ENCODE measurements around the gene HERC5.
"Not testable (repeated sequence)": the region's sequence is repeated elsewhere in the genome, so short reads cannot be mapped to it uniquely, and the experiment has no call there.

HERC5 gene

DNA sequence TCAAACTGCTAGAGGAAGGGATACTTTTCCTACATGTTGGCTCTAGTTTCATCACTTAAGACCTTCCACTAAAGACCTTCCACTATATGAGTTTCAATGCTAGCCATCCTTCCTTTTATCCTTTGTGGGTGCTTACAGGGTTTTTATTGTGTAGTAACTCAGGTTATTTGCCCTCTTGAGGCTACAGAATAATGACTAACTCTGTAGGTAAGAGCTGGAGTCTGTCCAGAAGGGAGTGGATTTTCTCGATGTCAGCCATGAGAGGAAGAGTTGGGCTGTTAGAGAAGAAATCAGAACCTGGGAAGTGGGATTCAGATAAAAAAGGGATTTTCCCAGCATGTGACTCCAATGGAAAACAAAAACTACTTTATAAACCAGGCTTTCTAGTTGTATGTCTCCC is 27.5 kb upstream of the HERC5 start:
- no CpG with 5 or more reads among the region's 1 CpG for WGBS (ENCODE audit: extremely low coverage, insufficient coverage, low lambda C conversion rate)

GRCh38 chr4:88435987-88436693 is 20.8 kb upstream of the HERC5 start:
- Histone ChIP-seq H3K4me1 (ENCODE audit: control insufficient read depth, low read depth, low read length) (no peaks in the 10 kb centered on the region), H3K56ac (ENCODE audit: low read length) (no peak overlapping the region), H3K23ac (ENCODE audit: low read length) (no peak overlapping the region), H3K18ac (ENCODE audit: low read length) (no peak overlapping the region), H2BK15ac (replicated peaks; ENCODE audit: low read depth) (no peak overlapping the region), H2BK120ac (ENCODE audit: low read depth, low read length) (no peak overlapping the region), H4K5ac (ENCODE audit: low read length) (no peak overlapping the region), H4K8ac (ENCODE audit: low read depth, low read length) (no peak overlapping the region), H3K4me2 (ENCODE audit: low read length) (no peak overlapping the region), H2AK5ac (ENCODE audit: low read length) (no peak overlapping the region), H3K79me1 (ENCODE audit: low read length) (no peaks in the 10 kb centered on the region), H3K27me3 (ENCODE audit: insufficient read depth, low read length, poor library complexity) (no peaks in the 10 kb centered on the region), H3K36me3 (ENCODE audit: control insufficient read depth, insufficient read depth, low read length) (no peaks in the 10 kb centered on the region), H3K4me3 (ENCODE audit: low read length) (no peak overlapping the region), H3K79me2 (ENCODE audit: control insufficient read depth, insufficient read depth, low read length) (no peaks in the 10 kb centered on the region), H3K9ac (ENCODE audit: low read length) (no peak overlapping the region), H3K4ac (ENCODE audit: low read depth, low read length) (no peak overlapping the region), H2BK5ac (ENCODE audit: low read length) (no peak overlapping the region), H3K27ac (ENCODE audit: low read depth, low read length) (no peak overlapping the region)
- no peak for DNase-seq
- no CpG with 5 or more reads among the region's 1 CpG for WGBS (ENCODE audit: extremely low coverage, insufficient coverage, low lambda C conversion rate)

More for the DNA sequence above, 27.5 kb upstream of the HERC5 start:
- Histone ChIP-seq H3K79me2 (ENCODE audit: control insufficient read depth, insufficient read depth, low read length) (no peaks in the 10 kb centered on the region), H2BK120ac (ENCODE audit: low read depth, low read length) (no peak overlapping the region), H3K4me2 (ENCODE audit: low read length) (no peak overlapping the region), H3K23ac (ENCODE audit: low read length) (no peak overlapping the region), H3K4ac (ENCODE audit: low read depth, low read length) (no peak overlapping the region), H2AK5ac (ENCODE audit: low read length) (no peak overlapping the region), H3K56ac (ENCODE audit: low read length) (no peak overlapping the region), H3K9ac (ENCODE audit: low read length) (no peak overlapping the region), H3K79me1 (ENCODE audit: low read length) (no peaks in the 10 kb centered on the region), H3K18ac (ENCODE audit: low read length) (no peak overlapping the region), H2BK15ac (replicated peaks; ENCODE audit: low read depth) (no peak overlapping the region), H3K27me3 (ENCODE audit: insufficient read depth, low read length, poor library complexity) (no peaks in the 10 kb centered on the region), H4K5ac (ENCODE audit: low read length) (no peak overlapping the region), H2BK5ac (ENCODE audit: low read length) (no peak overlapping the region), H3K4me1 (ENCODE audit: control insufficient read depth, low read depth, low read length) (no peaks in the 10 kb centered on the region), H3K27ac (ENCODE audit: low read depth, low read length) (no peak overlapping the region), H3K4me3 (ENCODE audit: low read length) (no peak overlapping the region), H4K8ac (ENCODE audit: low read depth, low read length) (no peak overlapping the region), H3K36me3 (ENCODE audit: control insufficient read depth, insufficient read depth, low read length) (no peaks in the 10 kb centered on the region)
- DNase-seq = no peak

- H4K8ac ChIP-seq (ENCODE audit: low read depth, low read length); H3K23ac ChIP-seq (ENCODE audit: low read length); H2BK5ac ChIP-seq (ENCODE audit: low read length); H3K4ac ChIP-seq (ENCODE audit: low read depth, low read length); DNase-seq; H3K79me2 ChIP-seq (ENCODE audit: control insufficient read depth, insufficient read depth, low read length); H3K18ac ChIP-seq (ENCODE audit: low read length); H4K5ac ChIP-seq (ENCODE audit: low read length); H3K4me3 ChIP-seq (ENCODE audit: low read length); H2AK5ac ChIP-seq (ENCODE audit: low read length); H3K27ac ChIP-seq (ENCODE audit: low read depth, low read length); H3K9ac ChIP-seq (ENCODE audit: low read length); H3K4me1 ChIP-seq (ENCODE audit: control insufficient read depth, low read depth, low read length); H3K56ac ChIP-seq (ENCODE audit: low read length); H3K4me2 ChIP-seq (ENCODE audit: low read length); H3K27me3 ChIP-seq (ENCODE audit: insufficient read depth, low read length, poor library complexity); H2BK15ac ChIP-seq (replicated peaks; ENCODE audit: low read depth); H3K36me3 ChIP-seq (ENCODE audit: control insufficient read depth, insufficient read depth, low read length); H2BK120ac ChIP-seq (ENCODE audit: low read depth, low read length); H3K79me1 ChIP-seq (ENCODE audit: low read length): not testable (repeated sequence)
- no CpG with 5 or more reads among the region's 4 CpGs for WGBS (ENCODE audit: extremely low coverage, insufficient coverage, low lambda C conversion rate)
These were observed 19.0 kb upstream of the HERC5 start for GRCh38 chr4:88437873-88438272.

DNA sequence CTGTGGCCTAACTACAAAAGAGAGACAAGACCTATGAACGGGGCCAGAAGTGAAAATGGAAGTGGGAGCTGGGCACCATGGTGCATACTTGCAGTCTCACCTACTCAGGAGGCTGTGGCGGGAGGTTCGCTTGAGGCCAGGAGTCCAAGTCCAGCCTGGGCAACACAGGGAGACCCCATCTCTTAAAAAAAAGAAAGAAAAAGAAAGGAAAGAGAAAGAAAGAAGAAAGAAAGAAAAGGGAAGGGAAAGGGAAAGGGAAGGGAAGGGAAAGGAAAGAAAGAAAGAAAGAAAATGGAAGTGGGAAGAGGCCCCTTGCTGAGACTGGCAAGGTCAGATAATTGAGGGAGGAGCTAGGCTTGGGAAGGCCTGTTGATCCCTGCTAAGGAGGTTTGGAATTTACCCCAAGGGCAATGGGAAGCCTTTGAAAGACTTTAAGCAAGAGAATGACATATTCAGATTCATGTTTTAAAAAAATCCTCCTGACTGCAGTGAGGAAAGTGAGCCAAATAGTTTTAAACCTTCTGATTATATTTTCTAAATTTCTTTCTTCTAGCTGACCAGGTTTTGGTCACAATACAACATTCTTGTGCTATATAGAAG is 17.7 kb upstream of the HERC5 start:
- H4K8ac ChIP-seq (ENCODE audit: low read depth, low read length) = no peak overlapping the region
- H3K9ac ChIP-seq (ENCODE audit: low read length) = no peak overlapping the region
- no peak overlapping the region for H3K4ac ChIP-seq (ENCODE audit: low read depth, low read length)
- no peaks in the 10 kb centered on the region for H3K27me3 ChIP-seq (ENCODE audit: insufficient read depth, low read length, poor library complexity)
- H3K4me1 ChIP-seq (ENCODE audit: control insufficient read depth, low read depth, low read length) = no peaks in the 10 kb centered on the region
- H3K27ac ChIP-seq (ENCODE audit: low read depth, low read length) = no peak overlapping the region
- no peak overlapping the region for H3K18ac ChIP-seq (ENCODE audit: low read length)
- DNase-seq = peak; percentile 95
- no peak overlapping the region for H3K23ac ChIP-seq (ENCODE audit: low read length)
- no peak overlapping the region for H3K56ac ChIP-seq (ENCODE audit: low read length)
- H3K79me2 ChIP-seq (ENCODE audit: control insufficient read depth, insufficient read depth, low read length) = no peaks in the 10 kb centered on the region
- H3K4me3 ChIP-seq (ENCODE audit: low read length) = no peak overlapping the region
- H4K5ac ChIP-seq (ENCODE audit: low read length) = no peak overlapping the region
- no peaks in the 10 kb centered on the region for H3K36me3 ChIP-seq (ENCODE audit: control insufficient read depth, insufficient read depth, low read length)
- H3K79me1 ChIP-seq (ENCODE audit: low read length) = no peaks in the 10 kb centered on the region
- H3K4me2 ChIP-seq (ENCODE audit: low read length) = no peak overlapping the region
- H2BK5ac ChIP-seq (ENCODE audit: low read length) = no peak overlapping the region
- H2BK15ac ChIP-seq (replicated peaks; ENCODE audit: low read depth) = no peak overlapping the region
- no peak overlapping the region for H2BK120ac ChIP-seq (ENCODE audit: low read depth, low read length)
- WGBS (ENCODE audit: extremely low coverage, insufficient coverage, low lambda C conversion rate) = no CpG with 5 or more reads among the region's 3 CpGs
- no peak overlapping the region for H2AK5ac ChIP-seq (ENCODE audit: low read length)

GRCh38 chr4:88440146-88440545 is 16.8 kb upstream of the HERC5 start:
- DNase-seq = no peak
- H2BK5ac ChIP-seq (ENCODE audit: low read length) = no peak overlapping the region
- no peaks in the 10 kb centered on the region for H3K27me3 ChIP-seq (ENCODE audit: insufficient read depth, low read length, poor library complexity)
- no peaks in the 10 kb centered on the region for H3K79me2 ChIP-seq (ENCODE audit: control insufficient read depth, insufficient read depth, low read length)
- no peak overlapping the region for H3K18ac ChIP-seq (ENCODE audit: low read length)
- H3K4me3 ChIP-seq (ENCODE audit: low read length) = no peak overlapping the region
- H2AK5ac ChIP-seq (ENCODE audit: low read length) = no peak overlapping the region
- H2BK120ac ChIP-seq (ENCODE audit: low read depth, low read length) = no peak overlapping the region
- no peak overlapping the region for H3K56ac ChIP-seq (ENCODE audit: low read length)
- H3K23ac ChIP-seq (ENCODE audit: low read length) = peak overlapping the region; percentile 24
- H3K79me1 ChIP-seq (ENCODE audit: low read length) = no peaks in the 10 kb centered on the region
- no peak overlapping the region for H3K27ac ChIP-seq (ENCODE audit: low read depth, low read length)
- H3K4ac ChIP-seq (ENCODE audit: low read depth, low read length) = no peak overlapping the region
- H3K4me2 ChIP-seq (ENCODE audit: low read length) = no peak overlapping the region
- WGBS (ENCODE audit: extremely low coverage, insufficient coverage, low lambda C conversion rate) = no CpG with 5 or more reads among the region's 1 CpG
- H4K5ac ChIP-seq (ENCODE audit: low read length) = no peak overlapping the region
- H3K36me3 ChIP-seq (ENCODE audit: control insufficient read depth, insufficient read depth, low read length) = no peaks in the 10 kb centered on the region
- H3K9ac ChIP-seq (ENCODE audit: low read length) = no peak overlapping the region
- H2BK15ac ChIP-seq (replicated peaks; ENCODE audit: low read depth) = no peak overlapping the region
- no peak overlapping the region for H4K8ac ChIP-seq (ENCODE audit: low read depth, low read length)
- no peaks in the 10 kb centered on the region for H3K4me1 ChIP-seq (ENCODE audit: control insufficient read depth, low read depth, low read length)

GRCh38 chr4:88441696-88442095 is 15.2 kb upstream of the HERC5 start:
- Histone ChIP-seq H3K18ac (ENCODE audit: low read length) (no peak overlapping the region), H3K4me2 (ENCODE audit: low read length) (no peak overlapping the region), H2BK15ac (replicated peaks; ENCODE audit: low read depth) (no peak overlapping the region), H4K5ac (ENCODE audit: low read length) (no peak overlapping the region), H2BK120ac (ENCODE audit: low read depth, low read length) (no peak overlapping the region), H2AK5ac (ENCODE audit: low read length) (no peak overlapping the region), H3K36me3 (ENCODE audit: control insufficient read depth, insufficient read depth, low read length) (no peaks in the 10 kb centered on the region), H4K8ac (ENCODE audit: low read depth, low read length) (no peak overlapping the region), H3K56ac (ENCODE audit: low read length) (no peak overlapping the region), H3K4me3 (ENCODE audit: low read length) (no peak overlapping the region), H3K4me1 (ENCODE audit: control insufficient read depth, low read depth, low read length) (no peaks in the 10 kb centered on the region), H3K79me2 (ENCODE audit: control insufficient read depth, insufficient read depth, low read length) (no peaks in the 10 kb centered on the region), H3K27me3 (ENCODE audit: insufficient read depth, low read length, poor library complexity) (no peaks in the 10 kb centered on the region), H2BK5ac (ENCODE audit: low read length) (no peak overlapping the region), H3K27ac (ENCODE audit: low read depth, low read length) (no peak overlapping the region), H3K9ac (ENCODE audit: low read length) (no peak overlapping the region), H3K4ac (ENCODE audit: low read depth, low read length) (no peak overlapping the region), H3K79me1 (ENCODE audit: low read length) (no peaks in the 10 kb centered on the region), H3K23ac (ENCODE audit: low read length) (no peak overlapping the region)
- no peak for DNase-seq

All from mesendoderm (in vitro differentiated cells).